ENCODE data around the gene ABCA4. TPM values are rescaled to one million over a fixed set of nuclear protein-coding genes. Genes with fewer than 3 reads are reported as not detected.
"Not testable (repeated sequence)": the region's sequence is repeated elsewhere in the genome, so short reads cannot be mapped to it uniquely, and the experiment has no call there.

Gene ABCA4
- total RNA-seq, 1 donor from 2014 or later, result 0.11 TPM

DNA sequence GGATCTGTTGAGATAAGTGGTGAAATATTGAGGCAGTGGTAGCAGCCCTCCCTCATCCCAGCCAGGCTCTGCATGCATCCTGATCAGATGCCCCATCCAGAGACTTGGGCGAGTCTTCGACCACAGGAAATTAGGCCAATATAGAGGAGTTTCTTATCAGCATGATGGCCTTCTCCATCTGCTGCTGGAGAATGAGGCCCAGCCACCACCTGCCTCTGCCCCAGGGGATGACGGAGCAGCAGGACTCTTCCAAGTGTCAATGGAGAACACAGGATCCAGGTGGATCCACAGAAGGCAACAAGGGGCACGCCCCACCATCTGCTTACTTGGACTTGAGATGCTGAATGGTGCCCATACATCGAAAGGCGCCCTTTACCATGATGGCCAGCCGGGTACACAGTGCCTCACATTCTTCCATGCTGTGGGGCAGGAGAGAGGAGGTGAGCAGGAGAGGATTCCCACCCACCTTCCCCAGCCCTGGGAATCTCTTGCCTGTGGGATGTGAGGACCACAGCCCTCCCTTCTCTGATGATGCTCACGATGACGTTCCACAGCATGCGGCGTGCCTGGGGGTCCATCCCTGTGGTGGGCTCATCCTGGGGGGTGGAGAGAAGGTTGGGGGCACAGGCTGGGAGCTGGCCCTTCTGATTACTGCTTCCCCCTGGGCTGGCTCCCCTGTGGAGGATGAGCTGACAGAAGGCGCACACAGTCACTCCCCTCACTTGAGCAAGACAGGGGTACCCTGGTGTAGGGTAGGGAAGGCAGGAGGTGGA lies 120.3 kb downstream of the ABCA4 start:
- ATAC-seq (no peak), DNase-seq (ENCODE audit: missing footprints) (no peak)
- intact Hi-C loops (cut with DNase I), result no loop called here

DNA sequence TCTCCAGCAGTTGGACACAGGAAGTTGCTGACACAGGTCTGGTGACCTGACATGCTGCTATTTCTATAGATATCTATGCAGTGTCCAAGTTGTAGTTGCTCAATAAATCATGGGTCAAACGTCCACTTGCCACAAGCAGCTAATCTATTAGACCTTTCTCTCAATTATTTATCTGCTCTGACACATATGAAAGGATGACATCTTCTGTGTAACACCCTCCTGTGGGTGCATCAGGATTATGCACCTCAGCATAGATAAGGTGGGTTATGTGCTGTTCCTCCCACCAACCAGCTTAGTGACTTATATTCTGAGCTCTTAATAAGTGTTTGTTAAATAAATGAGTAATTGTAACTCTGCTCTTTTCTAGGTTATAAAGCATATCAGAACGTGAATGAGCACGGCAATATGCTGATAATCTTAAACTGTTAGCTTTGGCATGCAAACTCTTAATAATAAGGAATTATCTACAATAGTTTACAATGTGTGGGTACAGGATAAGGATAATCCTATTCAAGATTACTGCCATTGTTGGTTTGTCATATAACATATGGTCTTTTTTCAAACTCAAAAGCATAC lies 121.0 kb downstream of the ABCA4 start:
- no peak for DNase-seq (ENCODE audit: missing footprints)
- intact Hi-C loops (cut with DNase I), result no loop called here

DNA sequence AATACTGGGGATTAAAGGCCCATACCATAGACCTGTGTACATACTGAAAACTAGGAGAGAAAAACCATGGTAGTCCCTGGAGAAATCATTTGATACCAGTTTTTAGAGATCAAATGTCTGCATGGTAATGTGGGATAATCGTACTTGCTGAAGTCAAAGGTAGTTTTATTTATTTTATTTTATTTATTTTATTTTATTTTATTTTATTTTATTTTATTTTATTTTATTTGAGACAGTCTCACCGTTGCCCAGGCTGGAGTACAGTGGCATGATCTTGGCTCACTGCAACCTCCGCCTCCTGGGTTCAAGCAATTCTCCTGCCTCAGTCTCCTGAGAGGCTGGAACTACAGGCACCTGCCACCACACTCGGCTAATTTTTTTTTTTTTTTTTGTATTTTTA lies 122.4 kb downstream of the ABCA4 start:
- DNase-seq (ENCODE audit: missing footprints); intact Hi-C loops (cut with DNase I); ATAC-seq: not testable (repeated sequence)

More for the DNA sequence above, 121.0 kb downstream of the ABCA4 start:
- ATAC-seq, result no peak

DNA sequence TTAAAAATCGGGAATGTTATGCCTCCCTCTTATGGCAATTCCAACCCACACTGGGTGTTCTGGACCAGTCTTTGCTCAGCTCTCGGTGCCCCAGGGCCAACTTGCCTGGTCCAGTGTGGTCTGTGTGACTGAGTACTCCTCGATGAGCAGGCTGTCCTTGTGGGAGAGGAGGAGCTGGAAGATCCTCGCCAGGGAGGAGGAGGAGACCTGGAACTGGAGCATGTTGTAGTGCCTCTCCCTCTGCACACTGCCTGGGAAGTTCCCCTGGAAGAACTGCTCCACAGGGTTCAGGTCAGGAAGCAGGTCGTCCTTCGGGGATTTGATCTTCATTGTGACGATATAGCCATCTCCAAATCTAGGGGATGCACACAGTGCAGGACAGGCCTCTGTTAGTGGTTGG lies 123.2 kb downstream of the ABCA4 start:
- intact Hi-C loops (cut with DNase I), result no loop called here
- no peak for ATAC-seq
- DNase-seq (ENCODE audit: missing footprints), result no peak

DNA sequence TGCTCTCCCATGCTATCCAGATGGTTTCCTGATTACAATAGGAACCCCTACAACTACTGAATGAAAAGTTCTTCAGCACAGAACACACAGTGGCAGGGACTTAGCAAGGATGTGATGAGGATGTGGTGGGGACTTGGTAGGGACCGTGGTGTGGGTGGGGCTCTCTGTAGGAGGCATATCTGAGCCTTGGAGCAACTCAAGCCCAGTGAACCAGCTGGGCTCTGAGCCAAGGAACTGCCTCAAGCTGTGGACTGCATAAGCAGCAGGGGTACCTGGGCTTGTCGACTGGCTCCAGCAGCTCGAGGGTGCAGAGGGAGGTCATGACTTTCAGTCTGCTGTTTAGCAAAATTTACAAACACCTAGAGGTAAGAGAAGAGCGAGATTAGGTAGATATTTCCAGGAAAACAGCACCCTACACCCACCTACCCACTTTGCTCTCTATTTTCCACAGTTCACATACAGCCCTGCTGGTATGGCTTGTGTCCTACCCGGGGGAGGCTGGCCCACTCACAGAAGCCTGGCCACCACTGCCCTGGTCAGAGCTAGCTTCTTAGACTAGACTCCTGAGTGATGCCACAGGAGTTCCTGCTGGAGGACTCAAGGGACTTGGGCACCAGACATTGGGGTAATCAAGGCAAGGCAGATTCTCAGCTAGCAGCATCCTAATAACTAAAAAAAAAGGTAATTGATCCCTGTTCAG lies 125.0 kb downstream of the ABCA4 start:
- intact Hi-C loops (cut with DNase I), result no loop called here
- DNase-seq (ENCODE audit: missing footprints), result no peak

DNA sequence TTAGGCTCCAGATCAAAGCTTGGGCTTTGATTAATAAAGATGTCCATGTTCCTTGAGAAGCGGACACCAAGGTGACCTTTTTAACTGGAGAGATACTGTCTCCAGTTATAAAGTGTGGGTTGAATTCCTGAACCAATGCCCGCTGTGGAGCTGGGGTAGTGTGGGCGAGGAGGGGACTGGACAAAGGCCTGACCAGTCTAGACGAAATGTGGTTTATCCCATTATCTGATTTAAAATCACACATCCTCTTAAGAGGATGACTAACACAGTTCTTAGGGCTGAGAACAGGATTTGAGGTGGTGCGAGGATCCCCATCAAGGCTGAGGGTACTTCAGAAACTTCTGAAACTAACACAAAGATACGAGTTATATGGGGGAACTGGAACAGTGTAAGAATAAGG lies 127.2 kb downstream of the ABCA4 start:
- DNase-seq (ENCODE audit: missing footprints) (no peak), ATAC-seq (no peak)
- intact Hi-C loops (cut with DNase I), result no loop called here

More for the DNA sequence above, 125.0 kb downstream of the ABCA4 start:
- no peak for ATAC-seq

DNA sequence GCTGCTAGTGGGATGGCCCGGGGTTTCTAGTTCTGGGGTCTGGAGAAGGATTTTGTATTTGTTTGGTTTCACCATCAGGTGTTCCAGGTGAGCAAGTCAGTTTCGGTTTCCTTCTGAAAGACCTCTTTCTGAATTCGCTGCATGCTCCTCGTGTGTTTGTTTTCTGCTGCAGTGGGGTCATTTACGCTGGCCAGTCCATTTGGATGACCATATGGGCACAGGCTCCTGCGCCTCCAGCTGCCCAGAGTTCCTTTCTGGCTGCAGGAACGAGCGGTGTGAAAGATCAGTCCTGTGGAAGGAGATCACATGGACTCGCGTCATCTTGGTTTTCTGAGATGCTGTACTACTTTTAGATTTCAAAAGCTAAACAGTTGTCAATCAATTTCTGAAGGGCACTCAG lies 128.0 kb downstream of the ABCA4 start:
- intact Hi-C loops (cut with DNase I), result no loop called here
- ATAC-seq (no peak), DNase-seq (ENCODE audit: missing footprints) (no peak)

DNA sequence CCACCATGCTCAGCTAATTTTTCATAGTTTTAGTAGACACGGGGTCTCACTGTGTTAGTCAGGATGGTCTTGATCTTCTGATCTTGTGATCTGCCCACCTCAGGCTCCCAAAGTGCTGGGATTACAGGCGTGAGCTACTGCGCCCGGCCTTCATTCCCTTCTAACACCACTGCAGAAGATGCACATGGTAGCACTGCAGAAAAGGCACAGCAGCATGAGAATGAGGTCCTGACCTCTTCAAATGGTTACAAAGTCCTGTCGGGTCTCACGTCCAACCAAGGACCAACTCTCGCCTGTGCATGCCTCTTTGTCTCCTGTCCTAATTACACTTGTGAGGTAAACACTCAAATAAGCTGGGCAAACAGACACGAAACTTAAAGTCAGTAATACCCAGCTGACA lies 128.8 kb downstream of the ABCA4 start:
- ATAC-seq (no peak), DNase-seq (ENCODE audit: missing footprints) (no peak)
- intact Hi-C loops (cut with DNase I), result no loop called here

DNA sequence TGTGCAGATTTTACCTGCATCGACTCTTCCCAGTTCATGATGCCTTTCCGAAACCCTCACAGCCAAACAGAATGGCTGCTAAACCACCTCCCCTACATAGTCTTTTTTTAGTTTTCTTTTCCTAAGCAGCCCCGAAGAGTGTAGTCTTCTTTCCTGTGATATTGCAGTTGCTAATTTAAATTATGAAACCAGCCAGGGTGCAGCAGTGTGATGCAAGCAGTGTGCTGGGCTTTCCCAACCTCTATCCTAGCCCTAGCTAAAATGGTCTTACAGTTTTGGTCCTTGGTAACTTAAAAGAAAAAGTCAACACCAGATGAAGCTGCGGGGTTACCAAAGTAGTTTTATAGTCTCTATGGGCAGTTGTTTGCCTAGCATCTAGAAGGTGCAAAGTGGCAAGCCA lies 129.7 kb downstream of the ABCA4 start:
- intact Hi-C loops (cut with DNase I), result no loop called here
- DNase-seq (ENCODE audit: missing footprints), result no peak

DNA sequence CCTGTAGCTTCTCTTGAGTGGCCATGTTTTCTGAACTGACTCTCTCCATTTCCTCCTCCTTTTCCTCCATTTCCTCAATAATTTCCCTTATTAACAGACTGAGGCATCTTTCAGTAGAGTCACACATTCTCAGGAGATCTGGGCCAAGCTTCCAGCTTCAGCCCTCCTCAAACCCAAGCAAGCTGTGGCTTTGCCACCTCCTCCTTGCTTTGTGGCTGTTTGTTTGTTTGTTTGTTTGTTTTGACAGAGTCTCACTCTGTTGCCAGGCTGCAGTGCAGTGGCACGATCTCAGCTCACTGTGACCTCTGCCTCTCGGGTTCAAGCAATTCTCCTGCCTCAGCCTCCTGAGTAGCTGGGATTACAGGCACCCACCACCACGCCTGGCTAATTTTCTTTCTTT lies 130.5 kb downstream of the ABCA4 start:
- ATAC-seq; DNase-seq (ENCODE audit: missing footprints); intact Hi-C loops (cut with DNase I): not testable (repeated sequence)

More for the DNA sequence above, 129.7 kb downstream of the ABCA4 start:
- no peak for ATAC-seq

DNA sequence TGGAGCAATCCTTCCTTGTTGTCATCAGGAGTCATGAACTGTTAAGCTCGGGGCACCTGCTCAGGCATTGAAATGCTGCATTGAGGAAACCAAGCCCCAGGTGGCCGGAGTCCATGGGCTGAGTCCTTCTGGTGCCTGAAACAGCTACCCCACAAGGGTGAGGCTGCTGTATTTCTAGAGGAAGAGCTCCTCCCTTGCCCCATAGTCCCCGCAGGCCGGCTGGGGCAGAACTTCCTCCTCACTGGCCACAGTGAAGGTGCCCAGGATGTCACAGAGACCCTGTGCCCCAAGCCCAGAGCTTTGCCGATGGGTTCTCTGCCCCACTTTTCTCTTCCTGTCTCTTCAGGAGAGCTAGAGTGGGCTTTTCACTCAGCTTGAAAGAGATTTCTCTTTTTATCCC lies 130.9 kb downstream of the ABCA4 start:
- DNase-seq (ENCODE audit: missing footprints) (peak; percentile 68), ATAC-seq (no peak)
- intact Hi-C loops (cut with DNase I), result no loop called here

DNA sequence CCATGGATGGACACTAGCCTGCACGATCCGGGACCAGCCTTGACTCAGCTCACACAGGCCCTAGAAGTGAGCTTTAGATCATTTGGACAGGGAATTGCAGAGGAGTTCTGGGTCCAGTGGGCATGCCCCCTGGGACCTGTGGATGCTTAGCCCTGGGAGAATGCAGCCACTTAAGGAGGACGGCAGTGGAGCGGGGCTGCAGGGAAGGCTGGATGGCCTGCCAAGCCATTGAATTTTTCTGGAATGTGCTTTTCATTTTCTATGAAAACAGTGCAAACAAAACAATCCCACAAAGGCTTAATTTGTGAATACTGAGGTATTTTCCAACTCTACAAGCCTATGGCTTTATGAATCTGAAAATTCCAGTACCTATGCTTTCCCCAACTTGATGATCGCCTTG lies 131.3 kb downstream of the ABCA4 start:
- no peak for DNase-seq (ENCODE audit: missing footprints)
- no peak for ATAC-seq
- intact Hi-C loops (cut with DNase I), result no loop called here

DNA sequence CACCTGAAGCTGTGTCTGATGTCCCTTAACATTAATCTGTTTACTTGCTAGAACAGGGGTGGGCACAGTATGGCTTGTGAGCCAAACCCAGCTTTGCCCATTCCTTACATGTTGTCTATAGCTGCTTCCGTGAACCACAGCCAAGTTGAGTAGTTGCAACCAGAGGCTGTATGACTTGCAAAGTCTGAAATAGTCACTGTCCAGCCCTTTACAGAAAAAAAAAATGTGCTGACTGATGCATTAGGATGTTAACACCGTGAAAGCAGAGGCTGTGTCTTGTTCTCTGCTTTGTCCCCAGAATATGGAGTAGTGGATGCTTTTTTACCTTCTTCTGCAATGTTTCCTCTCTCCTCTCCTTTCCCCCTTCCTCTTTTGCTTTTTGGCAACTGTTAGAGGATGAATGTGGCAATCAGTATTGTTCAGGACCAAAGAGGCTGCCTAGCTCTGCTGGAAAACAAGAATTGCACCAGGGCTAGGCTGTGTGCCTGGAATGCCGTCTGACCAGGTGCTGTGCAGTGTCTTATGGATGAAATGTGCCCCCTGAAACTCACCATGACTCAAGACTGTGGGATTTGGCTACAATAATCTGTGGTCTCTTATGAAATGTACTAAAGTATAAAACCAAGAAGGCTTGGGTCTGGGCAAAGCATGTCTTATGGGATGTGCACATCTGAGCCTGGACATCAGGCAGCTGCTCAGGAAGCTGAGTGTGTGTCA lies 132.2 kb downstream of the ABCA4 start:
- ATAC-seq (no peak), DNase-seq (ENCODE audit: missing footprints) (no peak)
- intact Hi-C loops (cut with DNase I), result no loop called here

DNA sequence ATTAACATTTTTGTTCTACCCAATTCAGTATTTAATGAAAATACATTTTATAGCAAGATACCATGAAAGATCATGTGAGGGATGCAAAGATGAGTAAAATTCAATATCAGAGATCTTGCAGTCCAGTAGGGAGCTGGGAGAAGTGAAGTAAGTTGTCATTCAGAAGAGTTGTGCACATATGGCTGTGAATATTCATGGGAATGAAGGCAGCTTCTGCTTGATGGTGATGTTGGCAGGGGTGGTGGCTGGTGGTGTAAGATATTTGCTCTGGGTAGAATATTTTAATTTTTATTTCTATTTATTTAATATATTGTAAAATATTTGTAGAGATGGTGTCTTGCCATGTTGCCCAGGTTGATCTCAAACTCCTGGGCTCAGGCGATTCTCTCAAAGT lies 139.7 kb downstream of the ABCA4 start:
- intact Hi-C loops (cut with DNase I), result no loop called here
- ATAC-seq (no peak), DNase-seq (ENCODE audit: missing footprints) (no peak)

DNA sequence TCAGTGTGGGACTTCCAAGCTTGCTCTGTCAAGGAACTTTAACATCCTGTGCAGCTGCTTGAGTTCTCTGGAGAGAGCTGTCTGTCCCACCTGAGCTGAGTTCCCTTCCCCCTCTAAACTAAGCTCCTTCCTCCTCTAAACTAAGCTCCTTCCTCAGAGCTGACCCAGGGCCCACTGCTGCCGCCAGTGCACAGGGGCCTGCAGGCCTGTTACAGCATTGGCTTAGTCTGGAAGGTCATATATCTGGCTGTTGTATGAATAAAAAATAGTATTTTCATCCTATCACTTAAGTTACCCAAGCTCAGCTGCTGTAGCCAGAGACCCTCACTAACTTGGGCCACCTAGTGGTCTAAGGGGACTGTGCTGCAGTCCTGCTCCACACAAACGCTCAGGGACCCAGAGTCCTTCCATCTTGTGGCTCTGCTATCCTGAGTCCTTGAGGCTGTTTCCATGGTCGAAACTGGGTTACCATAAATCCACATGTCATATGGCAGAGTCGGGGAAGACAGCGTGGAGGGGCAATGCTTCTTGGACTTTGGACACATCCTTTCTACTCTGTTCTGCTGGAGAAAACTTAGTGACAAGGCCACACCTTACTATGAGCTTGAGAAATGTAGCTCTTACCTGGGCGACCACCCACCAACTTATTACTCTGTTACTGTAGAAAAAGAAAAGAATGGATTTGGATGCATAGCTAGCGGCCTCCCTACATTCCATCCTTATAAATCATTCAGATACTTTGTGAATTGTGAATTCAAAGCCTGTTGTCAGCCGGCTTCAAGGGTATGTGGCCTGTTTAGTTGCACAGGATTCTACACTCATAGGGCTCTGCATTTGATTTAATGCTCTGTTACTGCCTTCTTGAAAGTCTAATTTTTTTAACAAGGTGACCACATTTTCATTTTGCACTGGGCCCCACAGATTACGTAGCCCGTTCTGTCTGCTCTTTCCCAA lies 140.4 kb downstream of the ABCA4 start:
- intact Hi-C loops (cut with DNase I), result no loop called here
- ATAC-seq (peak; percentile 21), DNase-seq (ENCODE audit: missing footprints) (no peak)

DNA sequence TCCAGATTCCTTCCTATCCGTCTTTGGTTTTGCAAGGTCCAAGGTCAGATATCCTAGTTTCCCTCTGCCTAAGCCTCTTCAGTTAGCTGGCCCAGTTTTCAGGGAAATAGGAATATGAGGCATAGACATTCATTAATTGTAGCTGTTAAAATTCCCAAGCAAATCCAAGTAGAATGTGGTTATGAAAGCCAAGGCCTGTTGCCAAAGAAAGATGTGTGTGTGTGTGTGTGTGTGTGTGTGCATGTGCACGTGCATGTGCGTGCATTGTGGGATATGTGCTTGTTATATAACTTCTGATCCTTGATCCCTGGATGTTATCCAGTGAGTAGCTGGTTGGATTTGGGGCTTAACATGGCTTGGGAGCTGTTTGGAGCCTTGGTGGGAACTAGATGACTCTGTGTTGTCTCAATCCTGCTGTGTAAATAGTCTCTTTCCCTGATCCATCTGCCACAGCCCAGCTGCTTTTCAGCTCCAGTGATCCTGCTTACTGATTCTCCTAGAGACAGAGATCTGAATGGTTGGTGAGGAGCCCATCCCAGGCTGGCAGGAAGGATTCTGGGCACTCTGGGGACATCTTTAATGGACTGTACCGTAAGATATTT lies 141.1 kb downstream of the ABCA4 start:
- intact Hi-C loops (cut with DNase I), result no loop called here
- ATAC-seq, result peak; percentile 76
- no peak for DNase-seq (ENCODE audit: missing footprints)

DNA sequence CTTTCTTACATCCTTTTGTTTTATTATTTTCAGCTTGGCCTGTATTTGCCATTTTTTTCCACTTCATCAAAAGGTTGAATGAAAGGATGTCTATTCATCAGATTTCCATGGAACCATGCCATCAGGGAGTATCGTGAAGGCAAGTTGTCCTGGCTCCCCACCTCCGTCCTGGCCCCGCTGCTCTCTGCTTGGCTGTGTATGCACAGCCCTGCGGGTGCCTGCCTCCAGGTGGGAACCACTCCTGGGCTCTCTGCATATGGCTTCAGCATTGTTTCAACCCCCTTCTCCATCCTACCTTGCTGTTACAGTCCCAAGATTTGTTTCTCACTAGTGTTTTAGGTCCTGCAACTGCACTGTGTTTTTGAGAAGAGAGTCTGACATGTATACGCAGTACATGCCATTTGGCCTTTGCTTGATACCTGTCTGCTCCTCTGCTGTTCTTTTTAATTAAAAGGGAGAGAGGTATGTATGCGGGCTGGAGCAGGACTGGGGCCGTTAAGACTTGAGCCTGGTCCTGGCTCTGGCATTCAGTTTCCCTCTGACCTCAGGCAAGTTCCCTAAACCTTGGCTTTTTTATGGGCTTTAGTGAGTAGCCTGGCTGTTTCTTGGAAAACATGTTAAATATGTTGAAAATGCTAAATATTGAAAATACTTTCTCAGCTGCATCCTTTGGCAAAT lies 141.8 kb downstream of the ABCA4 start:
- ATAC-seq (no peak), DNase-seq (ENCODE audit: missing footprints) (no peak)
- intact Hi-C loops (cut with DNase I), result no loop called here

DNA sequence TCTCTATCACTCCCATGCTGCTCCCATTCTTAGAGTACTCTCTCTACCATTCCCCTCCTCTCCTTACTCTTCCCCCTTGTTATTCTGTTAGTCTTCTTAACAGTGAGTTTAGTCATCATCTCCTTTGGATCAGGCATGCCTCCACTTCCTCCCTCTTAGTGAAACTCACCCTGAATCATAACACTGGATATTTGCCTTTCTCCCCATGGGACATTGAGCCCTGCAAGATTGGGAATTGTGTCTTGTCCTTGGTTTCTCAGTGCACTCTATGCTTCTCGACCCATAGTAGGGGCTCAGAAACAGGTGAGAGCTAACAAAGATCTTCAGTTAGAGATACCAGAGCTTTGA lies 143.4 kb downstream of the ABCA4 start:
- ATAC-seq, result no peak
- intact Hi-C loops (cut with DNase I), result no loop called here
- no peak for DNase-seq (ENCODE audit: missing footprints)
